ENCODE data around the gene MOSPD2.

The MOSPD2 gene

DNA sequence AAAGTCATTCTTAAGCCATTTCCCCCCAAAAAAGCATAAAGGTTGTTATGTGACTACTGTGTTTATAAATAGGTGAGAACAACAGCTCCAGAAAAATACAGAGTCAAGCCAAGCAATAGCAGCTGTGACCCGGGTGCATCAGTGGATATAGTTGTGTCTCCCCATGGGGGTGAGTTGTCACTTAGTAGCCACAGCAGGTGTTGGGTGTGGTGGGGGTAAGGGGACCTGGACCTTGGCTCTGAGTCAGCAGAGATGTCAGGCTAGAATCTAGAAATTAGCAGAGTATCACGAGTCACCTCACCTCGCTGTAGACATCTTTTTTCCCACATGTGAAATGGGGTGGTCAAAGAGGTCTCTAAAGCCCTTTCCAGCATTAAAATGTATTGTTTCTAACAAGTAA, 42.4 kb downstream of the MOSPD2 start:
- no peak for DNase-seq (ENCODE audit: low read depth)

DNA sequence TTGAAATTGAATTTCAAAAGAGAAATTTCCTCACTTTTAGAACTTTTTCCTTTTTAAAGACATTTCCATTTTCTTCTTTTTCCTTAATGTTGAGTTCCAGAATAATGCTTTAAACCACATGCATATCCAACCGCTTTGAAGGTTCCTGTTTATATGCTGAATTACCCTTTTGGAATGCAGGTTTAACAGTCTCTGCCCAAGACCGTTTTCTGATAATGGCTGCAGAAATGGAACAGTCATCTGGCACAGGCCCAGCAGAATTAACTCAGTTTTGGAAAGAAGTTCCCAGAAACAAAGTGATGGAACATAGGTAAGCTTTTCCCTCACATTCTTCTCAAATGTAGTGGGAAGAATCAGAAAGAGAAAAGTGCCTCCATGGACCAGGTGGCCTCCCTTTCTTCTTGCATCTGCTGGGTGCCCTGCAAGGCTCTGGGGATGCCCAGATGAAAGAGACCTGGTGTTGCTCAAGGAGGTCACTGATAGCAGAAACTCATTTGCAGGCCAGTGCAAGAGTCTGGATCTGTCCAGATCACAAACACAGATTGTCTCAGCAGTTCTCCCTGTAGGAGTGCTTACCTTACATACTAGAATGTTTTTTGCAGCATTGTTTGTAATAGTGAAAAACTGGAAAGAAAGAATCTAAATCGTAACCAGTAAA, 42.9 kb downstream of the MOSPD2 start:
- DNase-seq (ENCODE audit: low read depth) = no peak

DNA sequence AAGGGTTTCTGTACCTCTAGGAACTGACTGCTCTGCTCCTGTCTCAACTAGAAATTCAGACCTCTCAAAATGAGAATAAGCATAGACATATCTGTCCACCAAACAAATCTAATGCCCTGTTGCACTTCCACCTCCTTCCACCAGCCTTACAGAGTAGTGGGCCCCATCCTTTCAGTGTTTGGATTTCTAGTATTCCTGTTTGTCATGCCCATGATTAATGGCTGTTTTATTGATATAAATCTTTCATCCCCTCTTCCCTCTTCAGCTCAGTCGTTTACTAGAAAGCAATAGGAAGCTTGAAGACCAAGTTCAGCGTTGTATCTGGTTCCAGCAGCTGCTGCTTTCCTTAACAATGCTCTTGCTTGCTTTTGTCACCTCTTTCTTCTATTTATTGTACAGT, 46.2 kb downstream of the MOSPD2 start:
- DNase-seq (ENCODE audit: low read depth) = no peak

DNA sequence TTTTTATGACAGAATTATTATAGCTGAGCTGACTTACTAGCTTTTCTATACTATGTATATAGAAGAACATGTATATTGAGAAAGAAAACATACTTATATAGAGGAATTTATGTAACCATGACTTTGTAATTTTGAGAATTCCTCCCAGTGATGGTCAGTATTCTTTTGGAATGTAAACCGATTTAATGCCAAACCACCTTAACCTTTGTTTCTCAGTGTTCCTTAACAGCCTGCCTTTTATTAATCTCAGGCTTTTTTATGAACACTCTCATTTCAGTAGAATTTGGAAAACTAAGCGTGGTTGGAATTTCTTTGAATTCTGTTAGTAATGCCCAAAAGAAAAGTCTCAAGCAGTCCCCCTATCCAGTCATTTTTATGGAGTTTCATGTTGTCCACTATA, 47.0 kb downstream of the MOSPD2 start:
- DNase-seq (ENCODE audit: low read depth) = no peak

DNA sequence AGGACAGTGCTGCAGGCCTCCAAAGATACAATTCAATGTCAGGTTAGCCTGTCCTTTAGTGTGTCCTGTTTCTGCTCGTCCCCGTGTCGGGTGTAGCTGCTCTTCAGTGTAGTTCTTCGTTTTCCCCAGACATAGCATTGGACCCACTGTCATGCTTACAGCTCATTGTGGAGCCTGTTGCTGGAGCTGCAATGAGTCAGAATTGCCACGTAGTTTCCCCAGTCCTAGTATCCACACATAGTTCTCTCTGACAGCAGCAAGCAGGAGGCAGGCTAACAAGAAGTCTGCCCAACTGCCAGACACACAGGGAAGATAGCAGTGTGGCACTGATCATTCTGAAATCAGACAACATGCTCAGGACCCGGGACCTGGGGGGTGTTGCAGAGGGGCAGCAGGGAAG, 49.2 kb downstream of the MOSPD2 start:
- peak; percentile 67 for DNase-seq (ENCODE audit: low read depth)

DNA sequence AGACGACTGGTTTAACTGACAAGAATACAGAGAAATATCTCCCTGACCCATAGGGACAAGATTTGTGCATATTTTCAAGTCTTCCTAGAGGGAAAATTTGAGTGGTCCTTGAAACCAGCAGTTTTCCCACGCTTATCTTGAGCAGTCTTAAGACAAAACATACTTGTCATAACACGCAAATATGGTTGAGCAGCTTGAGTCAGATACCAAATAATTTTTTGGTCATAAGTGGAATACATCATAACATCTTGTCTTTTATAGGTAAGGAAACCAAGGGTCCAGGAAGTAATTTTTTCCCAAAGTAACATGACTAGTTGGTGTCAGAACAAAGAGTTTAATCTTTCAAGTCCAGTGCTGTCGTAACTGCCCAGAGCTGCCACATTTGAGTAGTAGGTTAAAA, 50.5 kb downstream of the MOSPD2 start:
- DNase-seq (ENCODE audit: low read depth) = no peak

DNA sequence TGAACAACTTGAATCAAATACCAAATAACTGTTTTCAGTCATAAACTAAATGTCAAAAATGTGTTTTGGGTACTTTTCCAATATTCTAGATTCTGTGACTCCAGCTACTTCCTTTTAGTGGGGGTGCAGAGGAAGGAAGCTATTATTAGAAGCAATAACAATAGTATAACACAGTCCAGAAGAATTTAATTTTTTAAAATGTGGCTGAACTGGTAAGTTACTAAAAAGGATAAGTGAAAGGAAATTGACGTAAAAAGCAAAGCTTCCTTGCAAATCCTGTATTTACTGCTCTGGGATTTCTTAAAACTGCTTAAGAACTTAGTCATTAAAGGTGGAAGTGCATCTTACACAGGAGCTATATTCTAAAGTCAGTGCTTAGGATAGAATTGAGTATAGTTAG, 53.2 kb downstream of the MOSPD2 start:
- DNase-seq (ENCODE audit: low read depth) = no peak

DNA sequence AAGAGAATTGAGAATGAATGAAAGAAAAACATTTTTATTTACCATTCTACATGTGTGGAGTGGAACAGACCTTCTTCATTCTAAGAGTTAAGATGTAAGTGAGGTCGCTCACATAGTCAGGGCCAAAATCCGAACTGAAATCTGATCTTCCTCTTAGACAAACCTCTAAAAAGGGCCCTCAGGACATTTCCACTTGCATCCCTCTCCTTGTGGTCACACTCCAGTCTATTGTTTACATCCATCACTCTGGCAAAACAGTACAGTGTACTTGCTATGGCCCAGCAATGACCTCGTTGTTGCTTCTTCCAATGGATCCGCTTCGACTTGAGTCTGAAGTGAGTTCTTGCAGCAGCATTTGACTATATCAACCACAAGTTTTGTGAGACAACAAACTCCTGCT, 54.2 kb downstream of the MOSPD2 start:
- DNase-seq (ENCODE audit: low read depth) = no peak

DNA sequence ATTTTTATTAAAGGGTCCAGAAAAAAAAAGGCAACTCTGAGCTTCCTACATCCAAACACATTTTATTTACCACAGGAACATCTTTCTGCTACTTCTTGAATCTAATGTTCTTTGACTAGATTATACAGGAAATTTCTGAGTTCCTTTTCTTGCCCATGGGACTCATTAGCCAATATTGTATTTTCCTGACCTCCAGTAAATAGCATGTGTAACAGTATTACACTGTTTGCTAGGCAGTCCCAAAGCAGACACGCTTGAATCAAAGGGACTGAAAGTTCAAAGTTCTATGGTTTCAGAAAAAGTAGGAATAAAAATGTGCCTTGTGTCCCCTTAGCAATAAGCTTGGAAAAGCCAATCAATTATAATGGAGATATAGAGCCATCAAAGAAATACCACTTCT, 57.4 kb downstream of the MOSPD2 start:
- DNase-seq (ENCODE audit: low read depth) = no peak

DNA sequence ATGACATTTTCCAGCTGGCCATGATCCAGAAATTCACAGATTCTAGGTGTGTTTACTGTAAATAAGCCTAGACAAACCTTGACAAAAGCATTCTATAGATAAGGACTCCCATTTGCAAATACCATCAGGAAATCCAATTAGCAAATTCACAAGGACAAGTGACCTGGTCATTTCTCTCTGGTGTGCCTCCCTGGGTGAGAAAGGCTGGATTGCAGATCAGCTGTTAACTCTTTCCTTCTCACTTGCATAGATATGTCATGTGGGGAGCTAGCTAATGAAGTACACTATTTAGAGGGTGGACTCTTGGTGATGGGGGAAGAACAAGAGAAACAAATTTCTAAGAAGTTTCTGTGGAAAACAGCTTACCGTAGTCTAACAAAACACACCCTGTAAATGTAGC, 58.9 kb downstream of the MOSPD2 start:
- no peak for DNase-seq (ENCODE audit: low read depth)

DNA sequence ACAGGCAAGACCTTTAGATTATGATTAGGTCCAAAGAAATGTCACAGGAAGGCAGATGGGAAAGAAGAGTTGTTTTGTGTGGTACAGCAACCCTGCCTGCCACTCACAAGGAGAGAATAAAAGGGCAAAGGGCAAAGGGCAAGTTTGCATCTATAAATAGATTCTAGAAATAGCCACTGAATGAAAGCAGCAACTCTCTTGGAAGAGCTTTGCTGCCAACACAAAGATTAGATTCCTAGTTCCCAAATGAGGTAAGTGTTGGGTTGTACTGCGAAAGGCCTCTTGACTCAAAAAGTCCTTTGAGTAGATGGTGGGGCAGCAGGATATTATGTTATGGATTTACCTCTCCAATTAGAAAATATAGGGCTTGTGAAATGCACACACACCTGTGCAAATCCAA, 61.2 kb downstream of the MOSPD2 start:
- no peak for DNase-seq (ENCODE audit: low read depth)

DNA sequence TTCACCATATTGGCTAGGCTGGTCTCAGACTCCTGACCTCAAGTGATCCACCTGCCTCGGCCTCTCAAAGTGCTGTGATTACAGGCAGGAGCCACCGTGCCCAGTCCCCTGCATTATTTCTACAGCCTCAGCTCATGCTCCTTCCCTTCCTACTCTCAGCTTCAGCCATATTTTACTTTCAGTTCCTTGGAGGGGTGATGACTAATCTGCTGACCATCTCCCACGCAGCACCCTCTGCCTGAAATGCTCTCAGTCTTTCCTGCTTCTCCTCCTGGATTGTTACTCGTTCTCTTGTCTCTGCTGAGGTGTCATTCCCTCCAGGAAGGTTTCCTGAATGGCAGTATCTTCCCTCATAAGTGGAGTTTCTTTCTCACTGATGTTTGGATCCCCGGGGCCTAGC, 63.3 kb downstream of the MOSPD2 start:
- DNase-seq (ENCODE audit: low read depth) = peak; percentile 35

DNA sequence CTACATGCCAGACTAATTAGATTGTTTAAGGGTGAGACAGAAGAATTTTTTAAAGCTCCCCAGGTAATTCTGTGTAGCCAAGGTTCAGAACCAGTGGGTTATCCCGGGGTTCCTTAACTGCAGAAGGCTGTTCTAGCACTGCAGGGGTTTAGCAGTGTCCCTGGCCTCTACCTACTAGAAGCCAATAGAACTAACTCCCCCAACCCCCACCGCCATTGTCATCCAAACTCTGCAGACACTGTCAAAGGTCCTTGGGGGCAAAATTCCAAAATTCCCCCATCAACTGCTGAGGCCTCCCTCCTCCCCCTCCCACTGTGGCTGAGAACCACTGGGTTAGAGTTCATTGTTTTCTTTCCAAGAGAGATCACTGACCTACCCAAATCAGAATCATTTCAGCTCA, 66.4 kb downstream of the MOSPD2 start:
- DNase-seq (ENCODE audit: low read depth) = no peak

DNA sequence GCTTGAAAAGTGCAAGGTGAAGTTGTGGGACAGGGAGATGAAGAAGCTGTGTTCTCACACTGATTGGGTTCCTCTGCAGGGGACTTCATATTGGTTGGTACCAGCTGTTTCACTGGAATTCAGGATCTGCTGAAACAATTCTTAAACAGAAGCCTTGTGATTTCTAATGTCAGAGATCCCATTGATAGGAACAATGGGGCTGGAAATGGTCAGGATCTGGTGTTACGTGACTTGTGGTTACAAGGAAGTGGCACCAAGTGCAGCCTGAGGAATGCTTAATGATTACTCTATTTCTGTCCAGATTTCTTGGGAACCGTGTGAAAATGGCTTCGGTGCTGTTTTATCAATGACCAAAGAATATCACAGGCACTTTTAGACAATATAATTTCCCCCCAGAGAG, 68.1 kb downstream of the MOSPD2 start:
- no peak for DNase-seq (ENCODE audit: low read depth)

DNA sequence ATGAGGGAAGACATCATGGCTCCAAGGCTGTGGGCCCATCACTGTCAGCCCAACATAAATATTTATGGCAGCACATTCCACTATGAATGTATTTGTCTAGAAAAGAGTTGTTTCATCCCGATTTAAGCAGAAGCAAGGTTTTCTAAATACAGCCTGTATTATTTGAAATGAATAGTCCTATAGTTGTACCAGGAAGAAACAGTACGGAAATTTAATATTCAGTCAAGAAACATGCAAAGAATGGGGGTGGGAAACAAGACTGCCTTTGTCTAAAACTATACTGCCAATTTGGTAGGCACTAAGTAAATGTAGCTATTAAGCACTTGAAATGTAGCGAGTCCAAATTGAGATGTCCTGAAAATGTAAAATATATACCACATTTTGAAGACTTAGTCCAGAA, 69.1 kb downstream of the MOSPD2 start:
- DNase-seq (ENCODE audit: low read depth) = no peak

DNA sequence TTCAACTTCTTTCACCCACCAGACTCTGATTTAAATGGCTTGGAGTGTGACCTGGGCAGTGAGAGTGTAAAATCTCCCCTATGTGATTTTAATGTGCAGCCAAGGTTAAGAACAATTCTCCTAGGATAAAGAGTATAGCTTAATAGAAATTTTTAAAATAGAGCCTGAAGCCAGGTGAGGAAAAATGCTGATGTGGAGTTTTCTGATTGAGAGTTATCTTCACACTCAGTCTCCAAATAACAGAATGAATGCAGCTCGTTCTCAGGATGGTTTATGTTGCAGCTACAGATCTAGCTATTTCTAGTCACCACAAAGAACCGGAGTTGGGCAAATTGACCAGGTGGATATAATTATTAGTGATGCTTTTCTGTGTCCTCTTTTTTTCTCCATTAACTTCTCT, 70.7 kb downstream of the MOSPD2 start:
- no peak for DNase-seq (ENCODE audit: low read depth)

DNA sequence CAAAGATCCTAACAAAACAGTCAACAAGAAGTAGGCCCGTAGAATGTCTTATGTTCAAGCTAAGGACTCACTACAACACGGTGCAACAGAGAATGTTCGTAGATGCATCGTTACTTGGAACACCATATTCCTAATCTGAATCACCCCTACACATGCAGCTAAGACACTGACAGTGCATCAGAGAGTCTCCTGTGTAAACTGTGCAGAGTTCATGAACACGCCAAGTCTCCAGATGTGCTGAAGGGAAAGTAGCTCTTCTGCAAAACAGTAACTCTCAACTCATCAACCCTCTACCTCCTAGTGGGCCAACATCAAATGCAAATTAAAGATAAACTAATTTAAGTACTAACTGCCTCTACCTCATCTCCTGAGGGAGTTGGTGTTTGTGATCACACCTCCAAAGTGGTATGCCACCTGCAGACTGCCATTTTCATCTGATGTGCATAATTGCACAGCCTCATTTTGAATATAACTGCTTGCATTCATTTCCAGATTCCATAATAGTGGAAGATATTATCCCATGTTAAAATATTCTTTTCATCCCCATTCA, 73.5 kb downstream of the MOSPD2 start:
- DNase-seq (ENCODE audit: low read depth) = no peak

DNA sequence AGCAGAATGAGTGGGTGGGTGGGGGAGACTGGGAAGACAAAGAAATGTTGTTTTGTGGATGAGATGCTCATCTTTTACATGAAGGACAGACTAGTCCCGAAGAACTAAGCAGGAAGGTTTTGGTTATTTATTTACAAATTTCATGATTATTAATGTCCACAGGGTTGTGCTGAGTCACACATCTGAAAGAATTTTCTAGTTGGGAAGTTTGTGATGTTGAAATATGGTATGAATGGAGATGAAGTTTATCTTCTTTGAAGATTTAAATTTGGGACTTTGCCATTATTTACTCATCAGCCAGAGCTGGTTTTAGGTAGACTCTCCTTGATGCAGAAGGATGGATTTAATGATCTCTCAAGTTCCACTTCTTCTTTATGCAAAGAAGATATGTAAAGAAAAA, 75.5 kb downstream of the MOSPD2 start:
- DNase-seq (ENCODE audit: low read depth) = no peak

DNA sequence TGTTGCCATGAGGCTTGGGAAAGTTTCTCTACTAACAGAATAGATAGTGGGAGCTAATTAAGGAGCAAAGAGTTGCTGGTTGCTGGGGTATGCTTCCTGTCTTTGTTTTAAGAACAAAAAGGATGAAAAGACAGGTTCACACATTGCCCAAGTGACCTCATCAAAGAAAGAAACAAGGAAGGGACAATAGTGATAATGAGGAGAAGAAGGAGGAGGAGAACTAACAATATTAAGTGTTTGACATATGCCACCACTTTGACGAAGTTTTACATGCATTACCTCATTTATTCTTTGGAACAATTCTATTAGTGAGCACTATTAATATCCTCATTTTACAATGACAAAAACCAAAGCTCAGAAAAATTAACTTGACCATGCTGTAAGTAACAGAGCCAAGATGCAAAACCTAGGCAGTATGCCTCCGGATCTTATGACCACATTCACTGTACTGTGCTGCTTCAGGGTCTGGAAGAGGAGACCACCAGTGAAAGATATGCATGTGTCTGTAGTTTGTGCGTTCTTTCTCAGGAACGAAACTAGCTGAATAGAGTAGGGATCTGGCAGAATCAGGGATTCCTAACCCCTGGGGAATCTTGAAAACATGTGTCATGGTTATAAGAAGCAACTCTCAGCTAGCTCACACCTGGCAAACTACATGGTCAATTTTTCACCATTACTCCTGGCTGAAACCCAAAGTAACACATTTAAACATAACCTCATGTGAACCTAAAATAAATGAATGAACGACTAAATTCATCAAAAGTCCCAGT, 83.8 kb downstream of the MOSPD2 start:
- no peak for DNase-seq (ENCODE audit: low read depth)

DNA sequence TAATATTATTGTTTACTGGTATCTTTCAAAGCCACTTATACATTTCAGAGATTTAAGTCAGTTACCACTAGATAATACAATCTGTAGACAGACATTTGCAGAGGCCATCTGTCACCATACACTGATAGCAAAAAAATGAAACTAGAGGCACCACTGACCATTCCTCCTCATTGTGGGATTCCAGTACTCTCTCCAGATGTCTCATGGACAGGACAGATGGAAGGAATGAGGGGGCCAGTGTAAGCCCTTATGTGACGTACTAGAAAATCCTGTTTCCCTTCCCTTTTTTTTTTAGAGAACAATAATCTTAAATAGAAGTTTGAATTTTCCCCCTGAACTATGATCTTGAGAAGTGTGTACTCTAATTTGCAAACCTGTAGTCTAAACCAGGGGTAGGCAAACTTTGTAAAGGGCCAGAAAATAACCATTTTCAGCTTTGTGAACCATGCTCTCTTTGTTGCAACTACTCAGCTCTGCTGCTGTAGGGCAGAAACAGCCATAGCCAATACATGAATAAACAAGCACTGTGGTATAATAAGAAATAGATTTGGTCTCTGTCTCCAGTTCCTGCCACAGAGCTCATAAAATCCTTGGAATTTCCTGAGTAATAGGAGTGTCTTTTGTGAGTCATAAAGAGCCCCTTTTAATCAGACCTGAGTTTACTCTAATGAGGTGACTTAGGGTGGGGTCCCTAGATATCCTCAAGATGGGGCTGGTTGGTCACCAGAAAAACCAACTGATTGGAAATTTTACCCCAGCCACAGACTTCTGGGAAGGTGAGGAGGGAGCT, 90.4 kb downstream of the MOSPD2 start:
- DNase-seq (ENCODE audit: low read depth) = no peak

DNA sequence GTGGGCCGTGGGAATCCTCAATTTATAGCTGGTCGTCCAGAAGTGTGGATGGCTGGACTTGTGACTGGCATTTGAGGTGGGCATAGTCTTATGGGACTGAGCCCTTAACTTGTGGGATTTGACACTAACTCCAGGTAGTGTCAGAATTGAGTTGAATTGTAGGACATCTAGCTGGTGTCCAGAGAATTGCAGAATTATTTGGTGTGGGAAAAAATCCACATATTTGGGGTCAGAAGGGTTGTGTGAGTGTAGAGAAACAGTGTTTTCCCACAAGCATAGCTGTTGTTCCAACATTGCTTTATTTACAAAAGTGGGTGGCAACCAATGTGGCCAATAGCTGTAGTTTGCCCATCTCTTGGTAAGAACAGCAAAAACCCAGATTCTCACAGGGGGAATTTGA, 91.3 kb downstream of the MOSPD2 start:
- DNase-seq (ENCODE audit: low read depth) = no peak

Measured in stromal cell of bone marrow (primary cell).